Psoas muscle (tissue), 8 donors: ENCODE measurements around the gene DCPS. TPM values are rescaled to one million over a fixed set of nuclear protein-coding genes. Genes with fewer than 3 reads are reported as not detected.
"Not testable (repeated sequence)": the region's sequence is repeated elsewhere in the genome, so short reads cannot be mapped to it uniquely, and the experiment has no call there.

Experiments used
- ATAC-seq, 4 donors: fragments of 200-7000 bp; cut with Tn5 transposase; one replicate each; pipeline ENCODE4 v1.9.1; 2020; ENCODE audit warnings: moderate library complexity in 3 of 4, mild to moderate bottlenecking in 2 of 4
- DNase-seq, 2 donors: peaks; one replicate each; pipeline ENCODE4 v3.0.0-alpha.2; 2020
- H3K27ac ChIP-seq: fragments of 200-600 bp; one replicate; pipeline ENCODE4 v1.8.0; 2022
- H3K27me3 ChIP-seq, 3 donors: fragments of 200-600 bp in 1 of 3; one replicate each; pipeline versions ENCODE4 v1.6.1 to v1.8.0; 2013 to 2022; ENCODE audit warnings: low read length in 2 of 3, mild to moderate bottlenecking in 2 of 3, moderate library complexity in 1 of 3; ENCODE audit not compliant: insufficient read depth in 3 of 3
- H3K36me3 ChIP-seq, 2 donors: fragments of 200-600 bp in 1 of 2; one replicate each; pipeline versions ENCODE4 v1.6.1 to v1.8.0; 2013 to 2022; ENCODE audit warnings: low read depth in 1 of 2, mild to moderate bottlenecking in 1 of 2, moderate library complexity in 1 of 2; ENCODE audit not compliant: insufficient read depth in 1 of 2
- H3K4me1 ChIP-seq: fragments of 200-600 bp; one replicate; pipeline ENCODE4 v1.8.0; 2022
- H3K4me3 ChIP-seq: fragments of 200-600 bp; one replicate; pipeline ENCODE4 v1.8.0; 2022; ENCODE audit warnings: mild to moderate bottlenecking
- H3K9me3 ChIP-seq: fragments of 200-600 bp; one replicate; pipeline ENCODE4 v1.8.0; 2022
- WGBS, 3 donors: extraction: QIAGEN DNeasy Blood & Tissue Kit; methylation state at CpG; one replicate each; pipeline versions ENCODE4 v1.1.6 to v1.1.7; 2013; 5-methylcytosine and 5-hydroxymethylcytosine counted together
- intact Hi-C, 2 donors: fragments of 100-400 bp; cut with DNase I; formaldehyde crosslinking; loops; one replicate each; pipeline versions ENCODE4 v1.11.0 to v1.14.2; 2022
- long read RNA-seq, 2 donors: library from polyadenylated mRNA; unstranded; transcript quantifications; one replicate each; pipeline ENCODE4 v2.0.0, GENCODE V29; 2021
- polyA plus RNA-seq, 3 donors: library from polyadenylated mRNA; stranded (reverse); fragments of 200-250 nt; gene quantifications; one replicate each; pipeline ENCODE4 v1.2.3, GENCODE V29; 2013
- total RNA-seq, 4 donors: library from RNA; stranded (reverse); fragmentation: NEBNext Ultra II Directional in 2 of 4; extraction: Animal tissue kit (Norgen Biotek cat#: 25700) in 2 of 4; gene quantifications; one replicate each; pipeline versions ENCODE4 v1.2.1 to v1.2.4, GENCODE V29; 2021 to 2023
- TF ChIP-seq, protein P1 (sequence below): fragments of 200-600 bp; IDR thresholded peaks from one replicate; pipeline ENCODE4 v1.8.0; 2022; ENCODE audit warnings: antibody characterized with exemption
- donor health status: healthy with polysubstance abuse.
- donor health status: DM: no; HTN: no; CAD: no; lungs with moderate emphysema.
- donor health status: Bipolar disorder and iron deficiency.
- donor health status: healthy.
- donor health status: DM: yes; HTN: yes; CAD: no.
- donor health status: DM: no; HTN: no; CAD: no.
- donor health status: DM: no; HTN: no; CAD: no.
- donor health status: DM: yes; HTN: yes; CAD: no.

DCPS gene, protein sequence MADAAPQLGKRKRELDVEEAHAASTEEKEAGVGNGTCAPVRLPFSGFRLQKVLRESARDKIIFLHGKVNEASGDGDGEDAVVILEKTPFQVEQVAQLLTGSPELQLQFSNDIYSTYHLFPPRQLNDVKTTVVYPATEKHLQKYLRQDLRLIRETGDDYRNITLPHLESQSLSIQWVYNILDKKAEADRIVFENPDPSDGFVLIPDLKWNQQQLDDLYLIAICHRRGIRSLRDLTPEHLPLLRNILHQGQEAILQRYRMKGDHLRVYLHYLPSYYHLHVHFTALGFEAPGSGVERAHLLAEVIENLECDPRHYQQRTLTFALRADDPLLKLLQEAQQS
- 10 to 100 TPM; 11.8 to 16.7 (median 14.2) TPM for total RNA-seq
- polyA plus RNA-seq: 10 to 100 TPM; 12.1 to 20.5 (median 15.5) TPM
- long read RNA-seq, donor 1, partial matches to known transcripts: 0 of 5 reads
- long read RNA-seq, donor 1, other reads (novel, unspliced or antisense): 1 of 5 reads
- long read RNA-seq, donor 2, transcript DCPS-201 (6 exons, 1,479 nt): major isoform, 8 of 9 reads
- long read RNA-seq, donor 2, partial matches to known transcripts: 1 of 9 reads
- long read RNA-seq, donor 2, other reads (novel, unspliced or antisense): 0 of 9 reads

DNA sequence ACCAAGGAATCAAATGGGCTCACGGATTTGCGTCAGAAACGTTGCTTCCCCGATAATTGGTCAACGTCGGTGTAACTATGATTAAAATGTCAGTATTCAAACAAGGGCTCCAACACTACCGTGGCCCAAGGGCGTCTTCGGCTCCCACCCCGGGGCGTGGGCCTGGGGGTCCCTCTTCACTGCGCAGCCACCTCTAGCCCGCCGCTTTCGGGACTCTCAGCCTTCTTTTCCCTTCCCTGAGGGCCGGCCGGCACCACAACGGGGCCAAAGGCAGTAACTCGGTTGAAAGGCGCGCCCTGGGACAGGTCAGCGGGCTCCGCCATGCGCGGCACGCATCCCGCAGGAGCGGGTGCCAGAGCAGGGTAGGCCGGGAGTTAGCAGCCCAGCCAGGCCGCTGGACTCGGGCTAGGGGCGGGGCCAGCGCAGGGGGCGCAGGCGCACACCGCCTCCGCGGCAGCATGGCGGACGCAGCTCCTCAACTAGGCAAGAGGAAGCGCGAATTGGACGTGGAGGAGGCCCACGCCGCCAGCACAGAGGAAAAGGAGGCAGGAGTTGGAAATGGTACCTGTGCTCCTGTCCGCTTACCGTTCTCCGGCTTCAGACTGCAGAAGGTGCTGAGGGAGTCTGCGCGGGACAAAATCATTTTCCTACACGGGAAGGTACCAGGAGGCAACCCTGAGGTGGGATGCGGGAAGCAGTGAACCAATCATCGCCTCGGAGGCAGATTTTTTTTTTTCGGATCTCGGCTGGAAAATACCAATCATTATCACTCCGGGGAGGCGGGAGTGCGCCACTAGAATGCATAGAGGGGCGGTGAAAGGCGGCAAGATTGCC is at the start of gene DCPS:
Gene DCPS (plus strand): TSS at position 438 of the 834 bp plus-strand sequence. CDS start 21 bp downstream, at position 459.
- intact Hi-C loops: no loop called here
- Histone ChIP-seq H3K27ac (peak within 1 kb of the TSS; percentile 86), H3K9me3 (no peaks in the 10 kb centered on the region), H3K36me3 (peaks cover 0 to 28% of the 10 kb centered on the region in 2 donors), H3K4me3 (peak within 1 kb of the TSS; percentile 79), H3K27me3 (no peaks in the 10 kb centered on the region), H3K4me1 (peaks cover 32% of the 10 kb centered on the region)
- TF ChIP-seq, protein P1, sequence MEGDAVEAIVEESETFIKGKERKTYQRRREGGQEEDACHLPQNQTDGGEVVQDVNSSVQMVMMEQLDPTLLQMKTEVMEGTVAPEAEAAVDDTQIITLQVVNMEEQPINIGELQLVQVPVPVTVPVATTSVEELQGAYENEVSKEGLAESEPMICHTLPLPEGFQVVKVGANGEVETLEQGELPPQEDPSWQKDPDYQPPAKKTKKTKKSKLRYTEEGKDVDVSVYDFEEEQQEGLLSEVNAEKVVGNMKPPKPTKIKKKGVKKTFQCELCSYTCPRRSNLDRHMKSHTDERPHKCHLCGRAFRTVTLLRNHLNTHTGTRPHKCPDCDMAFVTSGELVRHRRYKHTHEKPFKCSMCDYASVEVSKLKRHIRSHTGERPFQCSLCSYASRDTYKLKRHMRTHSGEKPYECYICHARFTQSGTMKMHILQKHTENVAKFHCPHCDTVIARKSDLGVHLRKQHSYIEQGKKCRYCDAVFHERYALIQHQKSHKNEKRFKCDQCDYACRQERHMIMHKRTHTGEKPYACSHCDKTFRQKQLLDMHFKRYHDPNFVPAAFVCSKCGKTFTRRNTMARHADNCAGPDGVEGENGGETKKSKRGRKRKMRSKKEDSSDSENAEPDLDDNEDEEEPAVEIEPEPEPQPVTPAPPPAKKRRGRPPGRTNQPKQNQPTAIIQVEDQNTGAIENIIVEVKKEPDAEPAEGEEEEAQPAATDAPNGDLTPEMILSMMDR: peak; percentile 3
- 1% methylated on average over 58 to 61 of the region's 61 CpGs for WGBS, 3 donors
- DNase-seq (peak; percentile 92 to 95), ATAC-seq (peak; percentile 97 to 98 (median 98))

DNA sequence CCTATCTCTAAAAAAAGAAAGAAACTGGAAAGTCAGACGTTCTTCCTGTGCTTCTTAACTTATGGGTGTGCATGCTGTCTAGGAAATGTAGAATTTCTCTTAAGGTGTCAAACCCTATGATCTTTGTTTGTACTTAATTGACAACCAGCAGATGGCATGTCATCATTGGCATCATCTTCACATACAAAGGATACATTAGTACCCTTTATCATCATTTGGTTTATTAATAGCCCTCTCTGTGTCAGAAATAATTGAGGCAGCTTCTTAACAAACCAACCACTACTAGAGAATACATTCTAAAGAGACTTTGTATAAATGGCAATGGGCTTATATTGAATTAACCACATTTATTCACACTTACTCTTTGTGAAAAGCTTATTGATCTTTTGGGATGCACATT is 49.0 kb upstream of the DCPS start:
- Histone ChIP-seq H3K36me3 (peaks cover 2 to 79% of the 10 kb centered on the region in 2 donors), H3K4me1 (peaks cover 11% of the 10 kb centered on the region), H3K4me3 (no peak overlapping the region), H3K9me3 (no peaks in the 10 kb centered on the region), H3K27me3 (no peaks in the 10 kb centered on the region), H3K27ac (peak overlapping the region; percentile 13)
- ATAC-seq (peak in 3 of 4 donors; percentile 18 to 57 (median 55)), DNase-seq (no peak)
- TF ChIP-seq, protein P1: no peak
- intact Hi-C loops: loop anchor here in 1 of 2 donors (1.0 kb wide), 1 partner anchor 14 kb away; no protein-coding TSS in a partner anchor
- WGBS, 3 donors: 29 to 52% (median 32%) methylated on average over 1 of the region's 1 CpG

DNA sequence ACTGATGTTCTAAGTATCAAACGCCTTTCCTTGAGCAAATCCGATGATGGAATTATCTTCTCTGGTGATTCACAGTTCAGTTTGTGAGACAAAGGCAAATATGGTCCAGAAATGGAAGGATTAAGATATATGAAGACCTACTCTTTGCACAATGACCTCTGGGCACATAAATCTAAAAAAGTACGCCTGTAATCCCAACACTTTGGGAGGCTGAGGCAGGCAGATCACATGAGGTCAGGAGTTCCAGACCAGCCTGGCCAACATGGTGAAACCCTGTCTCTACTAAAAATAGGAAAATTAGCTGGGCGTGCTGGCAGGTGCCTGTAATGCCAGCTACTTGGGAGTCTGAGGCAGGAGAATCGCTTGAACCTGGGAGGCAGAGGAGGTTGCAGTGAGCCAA is 48.4 kb upstream of the DCPS start:
- not testable (repeated sequence) for H3K27me3 ChIP-seq, DNase-seq, H3K4me3 ChIP-seq, H3K9me3 ChIP-seq
- Histone ChIP-seq H3K36me3 (peaks cover 2 to 76% of the 10 kb centered on the region in 2 donors), H3K4me1 (peaks cover 11% of the 10 kb centered on the region), H3K27ac (peak overlapping the region; percentile 13)
- 51 to 75% (median 59%) methylated on average over 5 of the region's 5 CpGs for WGBS, 3 donors
- peak in 3 of 4 donors; percentile 18 to 69 (median 64) for ATAC-seq
- intact Hi-C loops: loop anchor here in 1 of 2 donors (1.0 kb wide), 1 partner anchor 14 kb away; no protein-coding TSS in a partner anchor

DNA sequence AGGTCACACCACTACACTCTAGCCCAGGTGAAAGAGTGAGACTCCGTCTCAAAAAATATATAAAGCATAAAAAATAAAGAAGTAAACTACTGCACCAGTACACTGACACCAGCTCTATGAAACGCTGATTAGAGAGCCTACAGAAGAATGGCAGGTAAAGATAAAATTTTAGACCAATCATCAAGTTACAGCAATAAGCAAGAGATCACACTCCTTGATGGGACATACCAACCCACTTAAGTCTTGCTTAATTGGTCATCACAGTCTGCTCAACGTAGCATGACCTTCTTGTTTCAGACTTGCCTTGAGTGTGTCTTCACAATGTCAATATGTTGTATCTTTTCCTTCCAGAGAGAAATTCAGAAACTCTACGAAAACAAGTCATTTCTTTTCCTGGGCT is 47.6 kb upstream of the DCPS start:
- Histone ChIP-seq H3K9me3 (no peaks in the 10 kb centered on the region), H3K4me1 (peaks cover 11% of the 10 kb centered on the region), H3K27me3 (no peaks in the 10 kb centered on the region), H3K27ac (peak overlapping the region; percentile 13), H3K36me3 (peaks cover 6 to 75% of the 10 kb centered on the region in 2 donors), H3K4me3 (no peak overlapping the region)
- ATAC-seq (peak in 1 of 4 donors; percentile 39), DNase-seq (no peak)
- intact Hi-C loops: no loop called here
- WGBS, 3 donors: 85 to 96% (median 86%) methylated on average over 4 of the region's 4 CpGs
- TF ChIP-seq, protein P1: no peak
